DND-41 (cell line): Measurements from ENCODE around the gene CHD9.

Experiments
- EZH2 ChIP-seq: IDR thresholded peaks from 3 replicates; pipeline ENCODE4 v1.6.1; 2012; ENCODE audit warnings: borderline replicate concordance, low read depth, mild to moderate bottlenecking, moderate library complexity, low read length, inconsistent platforms; ENCODE audit not compliant: severe bottlenecking
- TF ChIP-seq, protein P1 (sequence below): IDR thresholded peaks from 2 replicates; pipeline ENCODE4 v1.5.1; 2012; ENCODE audit warnings: borderline replicate concordance, low read length, moderate library complexity, mild to moderate bottlenecking; ENCODE audit not compliant: poor library complexity, severe bottlenecking; ENCODE audit errors: extremely low read depth

DNA sequence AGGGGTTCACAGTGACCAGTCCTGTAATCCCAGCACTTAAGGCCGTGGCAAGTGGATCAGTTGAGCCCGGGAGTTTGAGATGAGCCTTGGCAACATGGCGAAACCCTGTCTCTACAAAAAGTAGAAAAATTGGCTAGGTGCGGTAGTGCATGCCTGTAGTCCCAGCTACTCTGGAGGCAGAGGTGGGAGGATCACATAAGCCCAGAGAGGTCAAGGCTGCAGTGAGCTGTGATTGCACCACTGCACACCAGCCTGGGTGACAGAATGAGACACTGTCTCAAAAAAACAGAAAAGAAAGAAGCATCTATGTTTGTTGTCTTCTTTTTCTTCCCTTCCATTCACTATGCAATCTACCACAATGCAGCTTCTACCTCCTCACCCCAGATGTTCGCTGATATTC is 227.5 kb downstream of the CHD9 start:
- TF ChIP-seq, protein P1, sequence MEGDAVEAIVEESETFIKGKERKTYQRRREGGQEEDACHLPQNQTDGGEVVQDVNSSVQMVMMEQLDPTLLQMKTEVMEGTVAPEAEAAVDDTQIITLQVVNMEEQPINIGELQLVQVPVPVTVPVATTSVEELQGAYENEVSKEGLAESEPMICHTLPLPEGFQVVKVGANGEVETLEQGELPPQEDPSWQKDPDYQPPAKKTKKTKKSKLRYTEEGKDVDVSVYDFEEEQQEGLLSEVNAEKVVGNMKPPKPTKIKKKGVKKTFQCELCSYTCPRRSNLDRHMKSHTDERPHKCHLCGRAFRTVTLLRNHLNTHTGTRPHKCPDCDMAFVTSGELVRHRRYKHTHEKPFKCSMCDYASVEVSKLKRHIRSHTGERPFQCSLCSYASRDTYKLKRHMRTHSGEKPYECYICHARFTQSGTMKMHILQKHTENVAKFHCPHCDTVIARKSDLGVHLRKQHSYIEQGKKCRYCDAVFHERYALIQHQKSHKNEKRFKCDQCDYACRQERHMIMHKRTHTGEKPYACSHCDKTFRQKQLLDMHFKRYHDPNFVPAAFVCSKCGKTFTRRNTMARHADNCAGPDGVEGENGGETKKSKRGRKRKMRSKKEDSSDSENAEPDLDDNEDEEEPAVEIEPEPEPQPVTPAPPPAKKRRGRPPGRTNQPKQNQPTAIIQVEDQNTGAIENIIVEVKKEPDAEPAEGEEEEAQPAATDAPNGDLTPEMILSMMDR, result no peak
- TF ChIP-seq EZH2, result no peak
